NCI-H226 (cell line): ENCODE data around the gene EPN2.
"Not testable (repeated sequence)": the region's sequence is repeated elsewhere in the genome, so short reads cannot be mapped to it uniquely, and the experiment has no call there.

Experiments
- DNase-seq: peaks from one replicate; pipeline ENCODE4 v3.0.0-alpha.2; 2015

The EPN2 gene

GRCh38 chr17:19347323-19348080, 110.3 kb downstream of the EPN2 start:
- no peak for DNase-seq

DNA sequence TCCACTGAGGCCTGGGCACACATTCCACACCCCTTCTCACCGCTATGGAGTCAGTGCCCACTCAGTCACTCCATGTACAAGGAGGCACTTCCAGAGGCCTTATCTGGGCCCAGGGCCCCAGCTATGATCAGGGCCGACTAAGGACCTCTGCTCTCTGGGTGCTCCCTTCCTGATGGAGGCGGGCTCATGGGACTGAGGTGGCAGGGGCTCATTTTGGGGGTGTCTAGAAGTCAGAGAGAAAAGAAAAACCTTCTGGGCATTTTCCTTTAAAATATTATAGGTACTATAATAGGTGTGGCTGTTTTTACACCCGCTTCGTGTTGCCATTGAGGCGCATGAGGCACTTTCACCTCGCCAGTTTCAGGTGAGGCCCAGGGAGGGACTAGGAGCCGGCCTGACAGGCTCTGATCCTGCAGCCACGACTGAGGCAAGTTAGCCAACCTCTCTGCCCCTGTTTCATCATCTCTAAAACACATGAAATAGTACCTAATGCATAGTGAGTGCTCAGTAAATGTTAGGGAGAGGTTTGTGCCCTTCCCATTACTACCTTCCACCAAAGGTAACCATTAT, 111.0 kb downstream of the EPN2 start:
- DNase-seq = no peak

DNA sequence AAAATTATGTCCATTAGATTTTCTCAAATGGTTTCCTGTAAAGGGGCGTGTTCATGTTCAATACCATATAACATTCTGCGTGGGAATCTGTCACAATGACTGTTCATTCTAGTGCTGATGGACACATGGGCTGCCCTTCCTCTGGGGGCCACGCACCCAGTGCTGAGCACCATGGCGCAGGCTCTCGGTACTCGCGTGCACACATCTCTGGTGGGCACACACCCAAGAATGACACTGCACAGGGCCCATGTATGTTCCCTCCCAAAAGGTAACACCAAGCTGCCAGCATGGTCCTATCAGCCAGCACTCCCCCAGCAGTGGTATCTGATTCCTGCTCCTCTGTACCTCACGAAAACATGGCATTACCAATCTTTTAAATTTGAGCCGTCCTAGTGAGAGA, 111.6 kb downstream of the EPN2 start:
- no peak for DNase-seq

GRCh38 chr17:19353401-19353800, 116.2 kb downstream of the EPN2 start:
- not testable (repeated sequence) for DNase-seq

DNA sequence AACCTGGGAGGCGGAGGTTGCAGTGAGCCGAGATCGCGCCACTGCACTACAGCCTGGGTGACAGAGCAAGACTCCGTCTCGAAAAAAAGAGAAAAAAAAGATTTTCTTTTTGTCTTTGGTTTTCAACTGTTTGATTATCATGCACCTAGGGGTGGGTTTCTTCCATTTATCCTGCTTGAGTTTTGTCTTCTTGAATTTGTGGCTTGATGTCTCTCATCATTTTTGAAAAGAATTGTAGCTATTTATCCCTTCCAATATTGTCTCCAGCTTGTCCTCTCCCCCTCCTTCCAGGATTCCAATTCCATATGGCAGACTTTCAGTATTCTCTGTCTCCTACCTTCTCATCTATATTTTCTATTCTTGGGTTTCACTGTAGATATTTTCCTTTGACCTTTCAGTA, 117.6 kb downstream of the EPN2 start:
- DNase-seq = no peak

GRCh38 chr17:19357351-19357750, 120.2 kb downstream of the EPN2 start:
- DNase-seq = no peak

GRCh38 chr17:19357761-19358160, 120.6 kb downstream of the EPN2 start:
- DNase-seq = no peak

- no peak for DNase-seq
Measured at GRCh38 chr17:19359151-19359550, 122.0 kb downstream of the EPN2 start.

GRCh38 chr17:19359856-19360255, 122.7 kb downstream of the EPN2 start:
- no peak for DNase-seq

DNA sequence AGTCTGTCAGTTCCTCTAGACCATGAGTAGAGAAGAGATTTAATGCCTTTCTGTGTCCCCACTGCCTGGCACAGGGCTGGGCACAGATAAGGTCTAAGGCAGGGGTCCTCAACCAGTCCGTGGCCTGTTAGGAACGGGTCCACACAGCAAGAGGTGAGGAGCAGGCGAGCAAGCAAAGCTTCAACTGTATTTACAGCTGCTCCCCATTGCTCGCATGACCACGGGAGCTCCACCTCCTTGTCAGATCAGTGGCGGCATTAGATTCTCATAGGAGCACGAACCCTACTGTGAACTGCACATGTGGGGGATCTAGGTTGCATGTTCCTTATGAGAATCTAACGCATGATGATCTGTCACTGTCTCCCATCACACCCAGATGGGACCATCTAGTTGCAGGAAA, 123.6 kb downstream of the EPN2 start:
- no peak for DNase-seq

DNA sequence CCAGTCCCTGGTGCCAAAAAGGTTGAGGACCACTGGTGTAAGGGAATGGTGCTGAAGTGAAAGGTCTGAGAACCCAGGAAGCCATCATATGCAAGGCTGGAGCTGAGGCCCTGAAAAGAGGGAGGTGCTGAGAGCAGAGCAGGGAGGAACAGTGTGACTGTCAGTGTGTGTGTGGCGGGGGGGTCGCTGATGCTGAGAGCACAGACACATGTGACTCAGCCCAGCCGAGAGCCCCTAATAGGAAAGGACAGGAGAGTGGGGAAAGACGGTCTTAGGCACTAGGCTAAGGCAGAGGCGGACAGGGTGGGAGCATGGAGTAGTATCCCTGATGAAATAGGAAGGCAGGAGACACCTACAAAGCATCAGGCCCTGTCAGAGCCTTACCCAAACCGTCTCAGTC, 124.2 kb downstream of the EPN2 start:
- DNase-seq = no peak

DNA sequence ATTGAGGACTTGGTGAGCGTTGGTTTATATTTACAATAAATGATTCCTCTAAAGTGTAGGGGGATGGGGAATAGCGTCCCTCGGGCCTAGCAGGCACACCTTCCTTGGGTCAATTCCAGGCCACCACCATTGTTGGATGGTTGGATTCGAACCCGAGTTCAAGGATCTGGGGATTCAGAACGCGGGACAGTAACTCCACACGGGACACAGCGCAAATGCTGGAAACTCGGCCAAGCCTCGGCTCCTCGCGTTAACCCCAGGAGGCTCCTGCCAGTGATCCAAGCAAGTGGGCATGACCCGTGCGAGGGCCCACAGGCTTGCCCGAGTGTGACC, 124.7 kb downstream of the EPN2 start:
- DNase-seq = no peak

DNA sequence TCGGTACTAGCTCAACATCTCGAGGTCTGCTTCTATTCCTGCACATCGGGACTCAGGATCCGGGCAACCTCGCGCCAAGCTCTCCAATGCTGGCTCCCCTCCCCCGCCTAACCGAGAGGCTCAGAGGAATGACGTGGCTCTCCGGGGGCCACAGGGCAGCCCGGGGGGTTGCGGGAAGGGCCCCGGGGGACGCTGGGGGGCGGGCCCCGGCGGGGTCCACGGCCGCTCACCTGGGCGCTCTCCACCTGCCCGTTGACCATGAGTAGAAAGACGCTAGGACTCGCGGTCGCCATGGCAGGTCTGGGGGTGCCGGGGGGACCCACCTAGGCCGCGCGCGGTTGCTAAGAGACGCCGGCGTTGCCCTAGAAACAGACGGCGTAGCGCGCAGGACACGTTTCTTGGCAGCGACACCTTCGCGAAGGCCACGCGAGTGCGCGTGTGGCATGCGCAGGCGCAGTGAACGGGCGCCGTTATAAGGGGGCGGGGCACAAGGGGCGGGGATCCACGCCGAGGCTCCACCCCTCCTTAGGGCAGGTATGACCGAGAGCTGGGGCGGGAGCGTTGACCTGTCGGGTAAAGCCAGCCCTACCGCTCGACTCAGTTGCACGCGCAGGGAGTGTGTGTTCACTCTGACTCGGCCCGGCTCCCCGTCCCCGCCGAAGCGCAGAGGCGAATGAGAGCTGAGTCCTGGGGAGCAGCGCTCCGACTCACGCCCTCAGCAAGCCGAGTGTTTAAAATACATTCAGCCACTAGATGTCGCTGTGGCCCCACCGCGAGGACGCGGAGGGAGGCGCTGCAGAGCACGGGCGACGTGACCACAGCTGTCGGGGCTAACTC, 125.3 kb downstream of the EPN2 start, which contains the start of gene B9D1:
Gene B9D1, minus strand, starts transcription at position 447 of the 837 bp plus-strand sequence. Its CDS starts 154 bp downstream, at position 293.
- peak; percentile 89 for DNase-seq

DNA sequence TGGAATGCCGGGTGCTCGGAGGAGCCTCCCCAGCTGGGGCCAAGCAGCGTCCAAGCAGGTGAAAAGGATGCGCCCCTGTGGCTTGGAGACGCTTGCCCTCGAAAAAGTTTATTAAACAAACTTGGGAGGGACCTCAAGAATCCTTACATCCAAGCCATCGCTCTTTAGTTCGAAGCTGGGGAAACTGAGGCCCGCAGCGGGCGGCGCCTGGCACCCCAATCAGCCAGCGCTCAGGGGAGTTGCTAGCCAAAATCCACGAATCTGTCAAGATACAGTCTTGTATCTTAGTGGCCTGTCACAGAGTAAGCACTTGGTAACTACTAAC, 125.9 kb downstream of the EPN2 start:
- no peak for DNase-seq

DNA sequence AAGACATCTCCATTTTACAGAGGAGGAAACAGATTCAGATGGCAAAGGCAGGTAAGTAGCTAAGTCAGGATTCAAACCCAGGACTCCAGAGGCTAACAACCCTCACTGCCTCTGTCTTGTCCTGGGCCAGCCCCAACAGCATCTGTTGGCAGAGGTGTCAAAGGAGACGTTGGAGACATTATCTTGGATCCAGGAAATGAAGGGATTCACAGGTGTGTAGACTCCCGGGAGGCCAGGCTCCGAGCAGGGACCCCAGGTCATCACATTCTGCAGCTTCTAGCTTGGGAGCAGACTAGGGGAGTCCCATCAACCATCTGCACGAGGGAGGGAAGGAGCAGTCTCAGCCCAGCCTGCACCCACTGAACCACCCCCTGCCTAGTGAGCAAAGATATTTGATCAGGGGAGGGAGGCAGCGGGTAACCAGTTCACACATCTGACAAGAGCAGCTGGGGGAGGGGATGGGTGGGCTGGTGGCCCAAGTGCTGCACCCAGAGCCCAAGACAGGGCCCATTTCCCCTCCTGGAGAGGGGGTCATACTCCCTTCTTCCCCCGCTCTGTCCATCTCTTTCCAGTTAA, 126.4 kb downstream of the EPN2 start:
- DNase-seq = no peak

DNA sequence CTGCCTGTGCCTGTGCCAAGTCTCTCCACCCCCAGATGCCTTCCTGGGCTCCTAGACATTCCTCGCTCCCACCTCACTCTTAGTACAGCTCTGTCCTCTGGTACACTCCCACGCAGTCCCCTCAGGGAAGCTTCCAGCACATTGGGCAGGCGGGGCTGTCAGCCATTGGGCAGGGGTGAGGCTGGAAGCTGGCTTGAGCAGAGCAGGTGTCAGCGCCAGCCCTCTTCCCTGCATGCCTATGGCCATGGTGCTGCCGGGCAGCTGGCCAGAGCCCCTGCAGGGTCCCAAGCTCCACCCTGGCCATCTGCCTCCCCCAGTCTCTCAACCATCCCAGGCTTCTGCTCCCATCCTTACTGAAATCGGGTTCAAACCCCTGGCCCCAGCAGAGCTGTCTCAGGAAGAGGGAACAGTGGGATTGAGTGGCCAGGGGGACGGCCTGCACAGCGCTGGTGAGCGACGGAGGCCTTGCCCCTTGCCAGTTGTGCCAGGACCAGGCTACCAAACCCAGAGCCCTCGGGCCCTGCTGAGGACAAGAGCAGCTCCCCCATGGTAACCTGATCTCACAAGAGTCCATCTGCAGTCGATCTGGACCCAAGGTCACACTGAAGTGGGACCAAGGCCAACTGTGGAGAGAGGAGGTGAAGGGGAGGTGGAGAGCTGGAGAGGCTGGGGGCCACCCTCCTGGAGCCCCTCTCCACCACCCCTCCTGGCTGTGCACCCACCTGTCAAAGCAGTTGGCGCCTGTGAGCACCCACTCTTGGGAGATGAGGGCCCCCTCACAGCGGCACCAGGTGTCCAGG, 127.7 kb downstream of the EPN2 start:
- DNase-seq = no peak

DNA sequence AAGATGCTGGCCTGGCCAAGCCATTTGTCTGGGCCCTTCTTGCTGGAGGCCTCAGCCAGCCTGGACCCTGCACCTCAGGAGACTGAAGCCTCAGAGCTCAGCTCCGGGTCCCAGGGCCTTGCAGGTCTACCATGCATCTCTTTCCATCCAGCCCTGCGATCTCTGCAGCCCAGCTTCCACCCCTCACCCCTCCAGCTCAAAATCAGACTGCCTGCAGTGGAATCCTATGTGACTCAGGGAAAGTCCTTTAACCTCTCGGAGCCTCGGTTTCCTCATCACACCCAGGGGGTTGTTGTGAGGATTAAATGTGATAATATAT, 128.3 kb downstream of the EPN2 start:
- DNase-seq = no peak

DNA sequence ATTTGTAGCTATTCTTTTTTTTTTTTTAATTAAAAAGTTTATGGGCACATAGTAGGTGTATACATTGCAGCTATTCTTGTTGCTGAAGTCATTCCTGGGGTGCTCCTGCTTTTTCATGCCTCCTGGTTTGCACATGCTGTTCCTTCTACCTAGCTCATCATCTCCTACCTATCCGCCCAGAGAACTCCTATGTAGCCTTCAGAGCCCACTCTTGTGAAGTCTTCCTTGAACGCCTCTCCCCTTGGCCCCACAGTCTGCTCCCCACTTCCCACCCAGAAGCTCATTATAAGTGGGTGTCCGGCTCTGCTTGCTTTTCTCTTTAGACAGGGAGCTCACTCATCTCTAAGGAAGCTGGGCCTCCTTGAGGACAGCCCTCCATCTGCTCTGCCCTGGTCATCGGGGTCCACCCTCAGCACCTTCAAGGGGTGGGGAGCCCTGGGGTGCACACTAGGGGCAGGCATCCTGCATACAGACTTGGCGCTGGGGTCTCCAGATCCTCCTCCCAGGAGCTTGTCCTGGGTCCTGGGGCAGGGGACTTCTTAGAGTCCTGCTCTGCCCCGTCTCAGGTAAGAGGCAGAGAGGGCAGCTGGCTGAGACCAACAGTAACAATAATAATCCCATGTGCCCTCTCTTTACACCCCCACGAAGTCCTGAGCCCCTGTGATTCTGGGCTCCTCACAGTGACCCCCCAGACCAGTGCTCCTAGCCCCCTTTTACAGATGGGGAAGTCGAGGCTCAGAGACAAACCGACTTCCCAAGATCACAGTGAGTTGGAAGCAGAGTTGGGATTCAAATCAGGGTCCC, 128.9 kb downstream of the EPN2 start:
- no peak for DNase-seq

- no peak for DNase-seq
Measured at GRCh38 chr17:19366637-19366972, 129.4 kb downstream of the EPN2 start.

- no peak for DNase-seq
Measured at GRCh38 chr17:19368229-19368628, 131.1 kb downstream of the EPN2 start.

DNA sequence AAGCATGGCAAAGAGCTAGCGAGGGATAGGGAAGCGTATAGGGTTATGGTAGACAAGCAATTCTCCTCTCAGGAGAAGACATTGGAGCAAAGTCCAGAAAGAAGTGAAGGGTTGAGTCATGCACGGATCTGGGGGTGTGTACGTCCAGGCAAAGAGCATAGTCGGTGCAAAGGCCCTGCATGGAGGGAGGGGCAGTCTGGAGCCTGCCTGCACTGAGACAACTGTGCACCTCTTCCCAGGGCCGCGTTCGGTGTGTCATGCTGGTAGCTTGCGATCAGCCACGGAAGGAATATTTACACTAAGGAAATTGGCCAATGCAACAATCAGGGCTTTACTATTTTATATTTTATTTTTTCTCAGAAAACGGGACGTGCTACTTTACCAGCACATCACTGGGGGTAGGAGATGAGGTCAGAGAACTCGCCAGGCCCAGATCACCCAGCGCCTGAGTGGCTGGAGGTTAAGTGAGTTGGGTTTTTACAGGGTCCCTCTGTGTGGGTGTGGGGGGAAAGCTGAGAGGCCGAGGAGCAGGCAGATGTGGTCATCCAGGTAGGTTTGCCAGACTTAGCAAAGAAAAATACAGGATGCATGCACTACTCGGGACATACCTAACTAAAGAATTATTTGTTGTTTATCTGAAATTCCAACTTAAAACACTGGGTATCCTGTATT, 132.1 kb downstream of the EPN2 start:
- no peak for DNase-seq
